Uterus (tissue), 4 donors: Measurements from ENCODE around the gene PRRX1. TPM values are rescaled to one million over a fixed set of nuclear protein-coding genes. Genes with fewer than 3 reads are reported as not detected.

Experiments
- DNase-seq, 2 donors: peaks; one replicate each; pipeline ENCODE4 v3.0.0-alpha.2; 2019 to 2020
- H3K27ac ChIP-seq, 2 donors: fragments of 200-600 bp; sonication (generic); 1 replicate in 1 of 2; 2 replicates in 1 of 2; pipeline ENCODE4 v1.5.1; 2016 to 2018
- H3K27me3 ChIP-seq, 2 donors: fragments of 200-600 bp; sonication (generic); one replicate each; pipeline ENCODE4 v1.5.1; 2018 to 2019; ENCODE audit warnings: control low read depth in 1 of 2
- H3K36me3 ChIP-seq, 2 donors: fragments of 200-600 bp; sonication (generic); one replicate each; pipeline ENCODE4 v1.5.1; 2019; ENCODE audit warnings: control low read depth in 1 of 2
- H3K4me1 ChIP-seq, 2 donors: fragments of 200-600 bp; sonication (generic); one replicate each; pipeline ENCODE4 v1.5.1; 2018 to 2019; ENCODE audit warnings: control low read depth in 1 of 2
- H3K4me3 ChIP-seq, 2 donors: fragments of 200-600 bp; sonication (generic); 1 replicate in 1 of 2; 2 replicates in 1 of 2; pipeline ENCODE4 v1.5.1; 2018 to 2019; ENCODE audit warnings: mild to moderate bottlenecking in 1 of 2
- H3K9me3 ChIP-seq, 2 donors: fragments of 200-600 bp; sonication (generic); one replicate each; pipeline ENCODE4 v1.5.1; 2019; ENCODE audit warnings: control low read depth in 1 of 2
- POLR2A ChIP-seq, 2 donors: fragments of 450-650 bp; IDR thresholded peaks; one replicate each; pipeline ENCODE4 v1.6.1; 2016; ENCODE audit warnings: antibody characterized with exemption in 2 of 2, mild to moderate bottlenecking in 1 of 2, moderate library complexity in 1 of 2
- intact Hi-C: fragments of 100-400 bp; cut with DNase I; formaldehyde crosslinking; loops from one replicate; pipeline ENCODE4 v1.15.1; 2023; ENCODE audit warnings: low total_unique reads
- total RNA-seq, 4 donors: library from RNA; depleted of rRNA in 3 of 4; stranded (reverse); fragments of >200 nt in 3 of 4; gene quantifications; one replicate each; pipeline versions ENCODE4 v1.1.0 to v1.2.4, GENCODE V29; 2014 to 2023
- TF ChIP-seq, protein P1 (sequence below), 4 experiments: fragments of 200-600 bp in 2 of 4; fragments of 450-650 bp in 2 of 4; sonication (generic) in 2 of 4; IDR thresholded peaks; one replicate each; pipeline ENCODE4 v1.5.1; 2016 to 2019; ENCODE audit warnings: antibody characterized with exemption in 4 of 4, mild to moderate bottlenecking in 2 of 4, moderate library complexity in 1 of 4
- donor health status: DM: yes; HTN: yes; CAD: no.

The PRRX1 gene
- total RNA-seq, 4 donors from 2014 or later, result 36.4 to 179 (median 121) TPM

DNA sequence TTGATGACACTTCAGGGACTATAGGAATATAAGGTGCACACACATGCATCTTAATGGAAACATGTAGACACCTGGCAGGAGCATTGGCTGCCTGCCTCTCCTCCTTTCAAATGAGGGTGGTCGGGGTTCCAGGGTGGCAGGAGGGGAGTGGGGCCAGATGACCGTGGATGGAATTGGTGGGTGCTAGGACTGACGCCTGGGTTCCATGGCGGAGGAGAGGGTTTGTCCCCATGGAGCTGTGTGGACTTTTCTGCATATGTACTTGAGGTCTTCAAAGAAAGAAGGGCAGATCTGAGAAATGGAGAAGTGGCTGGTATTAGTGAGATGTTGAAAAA lies 7.7 kb downstream of the PRRX1 start:
- peaks cover 0 to 7% of the 10 kb centered on the region in 2 donors for H3K4me1 ChIP-seq
- intact Hi-C loops, result no loop called here
- H3K4me3 ChIP-seq, result peak overlapping the region in 1 of 2 donors; percentile 15
- TF ChIP-seq, protein P1, sequence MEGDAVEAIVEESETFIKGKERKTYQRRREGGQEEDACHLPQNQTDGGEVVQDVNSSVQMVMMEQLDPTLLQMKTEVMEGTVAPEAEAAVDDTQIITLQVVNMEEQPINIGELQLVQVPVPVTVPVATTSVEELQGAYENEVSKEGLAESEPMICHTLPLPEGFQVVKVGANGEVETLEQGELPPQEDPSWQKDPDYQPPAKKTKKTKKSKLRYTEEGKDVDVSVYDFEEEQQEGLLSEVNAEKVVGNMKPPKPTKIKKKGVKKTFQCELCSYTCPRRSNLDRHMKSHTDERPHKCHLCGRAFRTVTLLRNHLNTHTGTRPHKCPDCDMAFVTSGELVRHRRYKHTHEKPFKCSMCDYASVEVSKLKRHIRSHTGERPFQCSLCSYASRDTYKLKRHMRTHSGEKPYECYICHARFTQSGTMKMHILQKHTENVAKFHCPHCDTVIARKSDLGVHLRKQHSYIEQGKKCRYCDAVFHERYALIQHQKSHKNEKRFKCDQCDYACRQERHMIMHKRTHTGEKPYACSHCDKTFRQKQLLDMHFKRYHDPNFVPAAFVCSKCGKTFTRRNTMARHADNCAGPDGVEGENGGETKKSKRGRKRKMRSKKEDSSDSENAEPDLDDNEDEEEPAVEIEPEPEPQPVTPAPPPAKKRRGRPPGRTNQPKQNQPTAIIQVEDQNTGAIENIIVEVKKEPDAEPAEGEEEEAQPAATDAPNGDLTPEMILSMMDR (IDR thresholded peaks at IDR 0.05), result no peak
- TF ChIP-seq POLR2A (IDR thresholded peaks at IDR 0.05), result no peak
- DNase-seq, result no peak
- H3K36me3 ChIP-seq, result no peaks in the 10 kb centered on the region
- no peaks in the 10 kb centered on the region for H3K9me3 ChIP-seq
- H3K27ac ChIP-seq, result peak overlapping the region; percentile 95 to 99
- H3K27me3 ChIP-seq, result no peaks in the 10 kb centered on the region

DNA sequence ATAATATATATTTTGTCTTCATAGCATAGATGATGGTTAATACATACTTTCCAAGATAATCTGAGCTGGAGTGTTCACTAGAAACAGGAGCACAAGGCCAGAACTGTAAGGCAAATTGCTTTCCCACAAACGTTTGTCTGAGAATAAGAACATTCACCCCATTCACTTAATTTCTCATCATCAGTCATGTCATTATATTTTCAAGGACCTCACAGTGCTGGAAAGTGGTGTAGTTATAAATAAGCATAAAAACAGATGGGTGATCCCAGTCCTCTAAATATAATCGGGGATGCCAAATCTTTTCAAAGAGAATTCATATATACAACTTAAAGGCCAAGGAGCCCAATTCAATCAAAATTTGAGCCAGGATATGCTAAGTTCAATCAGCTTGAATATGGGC lies 8.4 kb downstream of the PRRX1 start:
- intact Hi-C loops, result no loop called here
- H3K9me3 ChIP-seq, result no peaks in the 10 kb centered on the region
- TF ChIP-seq POLR2A (IDR thresholded peaks at IDR 0.05), result no peak
- TF ChIP-seq, protein P1 (IDR thresholded peaks at IDR 0.05), result no peak
- H3K4me1 ChIP-seq, result peaks cover 0 to 8% of the 10 kb centered on the region in 2 donors
- no peak overlapping the region for H3K4me3 ChIP-seq
- H3K27ac ChIP-seq, result peak overlapping the region; percentile 95 to 99
- H3K36me3 ChIP-seq, result no peaks in the 10 kb centered on the region
- DNase-seq, result no peak
- H3K27me3 ChIP-seq, result no peaks in the 10 kb centered on the region

DNA sequence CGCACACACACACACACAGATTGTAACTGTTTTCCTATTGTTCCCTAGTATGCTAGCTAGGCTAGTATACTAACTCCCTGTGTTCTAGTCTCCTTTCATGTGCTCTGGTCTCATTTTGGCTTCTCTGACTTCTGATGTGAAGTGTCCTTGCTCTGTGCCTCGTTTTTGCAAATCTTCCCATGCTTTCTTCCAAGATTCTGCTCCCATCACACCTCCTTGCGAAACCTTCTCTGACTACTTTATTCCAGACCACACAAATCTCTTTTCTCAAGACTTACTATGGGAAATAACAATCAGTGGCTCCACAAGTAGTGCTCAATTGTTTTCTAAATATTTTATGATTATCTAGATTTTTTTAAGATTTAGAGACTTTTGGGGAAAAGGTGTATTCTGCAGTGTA lies 10.3 kb downstream of the PRRX1 start:
- Histone ChIP-seq H3K27me3 (no peaks in the 10 kb centered on the region), H3K36me3 (no peaks in the 10 kb centered on the region), H3K4me3 (no peak overlapping the region), H3K4me1 (peaks cover 0 to 8% of the 10 kb centered on the region in 2 donors), H3K9me3 (no peaks in the 10 kb centered on the region), H3K27ac (peak overlapping the region in 1 of 2 donors; percentile 52)
- intact Hi-C loops, result no loop called here
- peak in 1 of 2 donors; percentile 33 for DNase-seq
- TF ChIP-seq POLR2A (IDR thresholded peaks at IDR 0.05), result no peak
- TF ChIP-seq, protein P1 (IDR thresholded peaks at IDR 0.05), result no peak

DNA sequence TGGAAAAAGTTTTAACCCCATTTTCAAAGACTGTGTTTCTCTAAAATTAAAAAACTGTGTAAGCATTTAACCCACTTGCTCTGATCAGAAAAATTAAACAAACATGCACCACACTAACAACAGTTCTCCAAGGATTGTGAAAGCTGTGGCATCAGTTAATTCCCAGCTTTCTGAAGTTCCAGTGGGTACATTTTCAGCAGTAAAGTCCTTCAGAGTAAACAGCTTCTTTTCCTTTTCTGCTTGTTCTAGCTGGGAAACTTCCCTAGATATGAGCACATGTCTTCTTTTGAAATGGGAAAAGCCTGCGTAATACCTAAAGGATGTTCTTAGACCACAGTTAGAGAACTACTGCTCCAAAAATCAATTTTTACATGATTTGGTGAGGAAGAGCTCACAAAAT lies 11.1 kb downstream of the PRRX1 start:
- Histone ChIP-seq H3K36me3 (no peaks in the 10 kb centered on the region), H3K27me3 (no peaks in the 10 kb centered on the region), H3K27ac (peak overlapping the region; percentile 11 to 52), H3K9me3 (no peaks in the 10 kb centered on the region), H3K4me1 (peaks cover 0 to 8% of the 10 kb centered on the region in 2 donors), H3K4me3 (no peak overlapping the region)
- intact Hi-C loops, result no loop called here
- DNase-seq, result no peak
- TF ChIP-seq, protein P1 (IDR thresholded peaks at IDR 0.05), result no peak
- no peak for TF ChIP-seq POLR2A (IDR thresholded peaks at IDR 0.05)

DNA sequence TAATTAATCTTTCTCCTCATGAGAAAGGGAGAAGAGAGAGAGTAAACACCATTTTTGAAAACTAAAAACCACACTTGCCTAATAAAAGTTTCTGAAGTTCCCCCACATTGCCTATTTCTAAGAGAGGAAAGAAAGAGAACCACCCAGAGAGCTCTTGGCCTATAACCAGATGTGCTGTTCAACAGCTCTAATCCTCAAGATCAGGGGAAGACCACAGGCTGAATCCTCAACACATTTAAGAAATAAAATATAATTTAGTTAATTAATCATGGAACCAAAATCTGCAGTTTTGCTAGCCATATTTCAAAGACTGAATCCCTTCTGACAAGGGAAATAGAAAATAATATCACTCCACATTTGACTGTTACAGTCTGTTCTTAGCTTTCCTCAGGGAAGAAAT lies 11.9 kb downstream of the PRRX1 start:
- Histone ChIP-seq H3K4me3 (no peak overlapping the region), H3K27me3 (no peaks in the 10 kb centered on the region), H3K36me3 (no peaks in the 10 kb centered on the region), H3K4me1 (peaks cover 0 to 8% of the 10 kb centered on the region in 2 donors), H3K9me3 (no peaks in the 10 kb centered on the region), H3K27ac (peak overlapping the region in 1 of 2 donors; percentile 52)
- intact Hi-C loops, result no loop called here
- TF ChIP-seq, protein P1 (IDR thresholded peaks at IDR 0.05), result no peak
- TF ChIP-seq POLR2A (IDR thresholded peaks at IDR 0.05), result no peak
- no peak for DNase-seq
